ENCODE data around the gene XRCC4.

Gene XRCC4

GRCh38 chr5:83281658-83282057 lies 204.3 kb downstream of the XRCC4 start:
- no peak for DNase-seq

DNA sequence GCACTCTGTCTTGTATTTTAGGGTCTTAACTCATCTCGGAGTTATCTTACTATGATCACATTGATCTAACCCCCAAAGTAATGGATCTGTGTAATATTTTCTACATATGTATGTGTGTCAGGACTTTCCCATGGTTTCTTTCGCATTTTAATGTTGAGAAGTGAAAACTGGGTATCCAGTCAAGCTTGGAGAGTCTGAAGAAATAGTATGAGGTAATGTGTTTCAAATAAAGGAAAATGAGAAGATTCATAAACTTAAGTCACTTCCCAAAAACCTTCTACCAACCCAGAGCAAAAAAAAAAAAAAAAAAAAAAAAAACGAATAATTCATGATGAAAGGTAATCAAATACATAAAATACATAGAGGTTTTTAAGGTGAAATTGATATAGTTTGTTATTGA lies 206.4 kb downstream of the XRCC4 start:
- DNase-seq, result no peak

DNA sequence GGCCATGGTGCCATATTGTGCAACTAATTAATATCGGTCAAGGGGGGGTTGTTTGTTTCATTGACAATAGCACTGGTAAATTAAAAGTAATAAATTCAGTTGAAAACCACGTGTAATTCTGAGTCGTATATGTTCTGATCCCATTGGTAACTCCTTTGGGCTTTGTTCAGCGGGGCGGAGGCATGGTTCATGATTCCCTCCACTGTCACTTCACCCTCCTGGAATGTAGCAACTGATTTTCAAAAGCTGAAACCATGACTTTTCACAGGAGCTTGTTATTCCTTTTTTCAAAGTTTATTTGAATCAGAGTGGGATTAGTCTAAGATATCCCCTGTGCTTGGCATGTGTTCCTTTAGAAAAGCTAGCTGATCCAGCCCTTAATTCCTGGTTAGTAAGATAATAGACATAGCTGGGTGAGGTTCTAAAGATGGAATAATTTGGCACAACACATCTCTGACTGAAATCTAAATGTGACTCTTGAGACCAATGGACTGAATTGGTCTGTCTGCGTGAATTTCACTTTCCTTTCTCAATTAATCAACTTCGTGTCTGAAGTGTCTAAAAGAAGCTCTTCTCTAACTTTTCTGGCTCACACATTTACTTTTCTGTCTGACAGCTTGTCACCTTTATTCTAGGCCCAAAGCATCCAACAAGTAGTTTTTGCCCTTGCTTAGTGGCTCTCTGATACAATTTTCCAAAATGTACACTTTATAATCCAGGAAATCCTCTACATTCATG lies 208.5 kb downstream of the XRCC4 start:
- DNase-seq, result no peak

- no peak for DNase-seq
Measured at GRCh38 chr5:83294246-83294645, 216.9 kb downstream of the XRCC4 start.

GRCh38 chr5:83299353-83299752 lies 222.0 kb downstream of the XRCC4 start:
- no peak for DNase-seq

- DNase-seq, result peak; percentile 3
Measured at GRCh38 chr5:83306572-83307241, 229.4 kb downstream of the XRCC4 start.

DNA sequence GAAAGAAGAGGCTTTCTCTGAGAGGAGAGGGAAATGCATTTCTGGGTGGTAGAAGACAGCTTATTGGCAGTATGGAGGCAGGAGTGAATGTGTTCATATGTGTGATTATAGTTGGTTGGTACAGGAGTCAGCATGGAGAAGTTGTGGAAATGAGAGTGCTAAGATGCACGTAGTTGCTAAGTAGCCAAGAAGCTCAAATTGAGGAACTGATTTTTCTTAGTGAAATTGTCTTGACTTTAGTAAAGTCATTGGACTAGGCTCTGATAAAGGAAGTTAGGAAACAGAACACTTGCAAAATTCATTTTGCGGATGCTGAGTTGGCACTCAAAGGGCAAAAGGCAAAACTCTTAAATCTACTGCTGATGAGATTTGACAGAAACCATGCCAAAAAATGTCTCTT lies 235.3 kb downstream of the XRCC4 start:
- DNase-seq, result no peak

GRCh38 chr5:83313436-83313835 lies 236.1 kb downstream of the XRCC4 start:
- no peak for DNase-seq

- no peak for DNase-seq
Measured at GRCh38 chr5:83321483-83322055, 244.2 kb downstream of the XRCC4 start.

DNA sequence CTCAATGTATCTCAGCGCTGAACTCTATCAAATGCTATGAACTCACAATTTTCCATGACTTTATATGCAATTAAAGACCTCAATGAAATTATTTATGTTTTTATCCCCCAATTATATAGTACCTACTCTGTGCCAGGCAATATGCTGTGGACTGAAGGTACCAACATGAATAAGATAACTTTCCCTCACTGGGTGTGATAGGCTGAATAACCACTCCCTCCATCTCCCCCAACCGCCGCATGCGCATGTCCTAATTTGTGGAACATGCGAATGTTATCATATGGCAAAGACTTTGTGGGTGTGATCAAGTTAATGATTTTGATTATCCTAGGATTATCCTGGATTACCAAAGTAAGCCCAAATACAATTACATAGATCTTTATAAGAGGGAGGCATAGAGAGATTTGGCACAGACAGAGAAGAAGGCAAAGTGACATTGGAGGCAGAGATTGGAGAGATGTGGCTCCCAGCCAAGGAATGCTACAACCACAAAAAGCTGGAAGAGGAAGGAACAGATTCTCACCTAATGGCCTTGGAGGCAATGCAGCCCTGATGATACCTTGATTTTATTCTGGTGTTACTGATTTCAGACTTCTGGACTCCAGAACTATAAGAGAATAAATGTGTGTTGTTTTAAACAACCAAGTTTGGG lies 245.1 kb downstream of the XRCC4 start:
- DNase-seq, result no peak

DNA sequence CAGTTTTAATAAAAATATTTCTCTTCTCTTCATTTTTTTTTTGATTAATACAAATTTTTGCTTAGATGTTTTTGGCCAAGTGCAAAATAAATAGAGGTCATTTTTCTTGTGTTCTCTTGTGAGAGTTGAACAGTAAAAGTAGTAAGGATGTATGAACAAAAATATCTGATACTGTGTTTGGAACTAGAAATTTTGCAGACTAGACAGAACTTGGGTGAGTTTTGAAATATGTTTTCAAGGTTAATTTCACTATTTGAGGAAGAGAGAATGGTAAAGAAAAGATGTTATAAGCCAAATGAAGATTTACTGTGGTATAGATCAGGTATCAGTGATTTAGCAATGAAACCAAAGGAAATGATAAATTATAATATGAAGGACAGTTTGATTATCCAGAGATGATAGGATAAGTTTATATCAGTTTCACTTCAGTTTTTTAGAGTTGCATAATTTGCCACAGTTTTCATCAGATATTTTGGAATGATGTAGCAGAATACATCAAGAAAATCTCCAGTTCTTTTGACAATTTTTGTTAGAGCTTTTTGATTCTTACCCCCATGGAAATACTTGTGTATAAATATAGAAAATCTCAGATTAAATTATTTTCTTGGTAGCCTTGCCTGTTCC lies 246.3 kb downstream of the XRCC4 start:
- no peak for DNase-seq

GRCh38 chr5:83331842-83332241 lies 254.5 kb downstream of the XRCC4 start:
- no peak for DNase-seq

DNA sequence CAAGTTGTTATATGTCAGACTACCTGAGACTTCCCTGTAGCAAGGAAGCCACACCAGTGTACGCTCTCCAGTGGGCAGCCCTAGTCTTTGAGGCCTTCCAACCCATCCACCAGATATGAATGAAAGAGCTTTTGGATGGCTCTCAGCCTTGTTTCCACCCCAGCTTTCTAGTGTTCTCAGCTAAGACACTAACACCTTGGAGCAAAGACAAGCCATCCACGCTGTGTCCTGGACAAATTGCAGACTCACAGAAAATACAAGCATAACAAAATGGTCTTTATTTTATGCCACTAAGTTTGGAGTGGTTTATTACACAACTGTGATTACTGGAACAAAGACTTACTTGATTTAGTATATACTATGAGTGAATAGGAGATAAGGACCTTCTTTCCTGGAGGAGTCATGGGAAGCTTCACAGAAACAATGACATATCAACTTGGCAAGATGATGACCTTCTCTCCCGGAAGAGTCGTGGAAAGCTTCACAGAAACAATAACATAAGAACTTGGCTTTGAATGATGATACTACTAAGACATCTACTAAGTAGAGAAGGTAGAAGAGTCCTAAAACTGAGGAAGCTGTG lies 260.2 kb downstream of the XRCC4 start:
- no peak for DNase-seq

DNA sequence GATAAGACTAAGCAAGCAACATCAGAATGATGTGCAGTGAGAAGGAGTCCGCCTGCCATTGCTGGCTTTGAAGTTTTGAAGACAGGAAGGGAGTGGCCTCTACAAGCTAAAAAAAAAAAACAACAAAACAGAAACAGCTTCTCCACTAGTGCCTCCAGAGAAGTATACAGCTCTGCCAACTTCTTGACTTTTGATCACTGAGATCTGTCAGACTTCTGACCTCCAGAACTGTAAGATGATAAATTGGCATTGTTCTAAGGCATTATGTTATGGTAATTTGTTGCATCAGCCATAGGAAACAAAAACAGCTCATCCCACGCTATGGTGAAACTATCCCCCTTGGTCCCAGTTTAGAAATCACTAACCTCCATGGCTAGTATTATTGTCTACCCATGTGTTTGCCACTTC lies 263.2 kb downstream of the XRCC4 start:
- DNase-seq, result no peak

- no peak for DNase-seq
Measured at GRCh38 chr5:83341815-83342334, 264.5 kb downstream of the XRCC4 start.

- DNase-seq, result no peak
Measured at GRCh38 chr5:83342465-83342864, 265.1 kb downstream of the XRCC4 start.

GRCh38 chr5:83343299-83343698 lies 266.0 kb downstream of the XRCC4 start:
- DNase-seq, result no peak

GRCh38 chr5:83345423-83345822 lies 268.1 kb downstream of the XRCC4 start:
- no peak for DNase-seq

DNA sequence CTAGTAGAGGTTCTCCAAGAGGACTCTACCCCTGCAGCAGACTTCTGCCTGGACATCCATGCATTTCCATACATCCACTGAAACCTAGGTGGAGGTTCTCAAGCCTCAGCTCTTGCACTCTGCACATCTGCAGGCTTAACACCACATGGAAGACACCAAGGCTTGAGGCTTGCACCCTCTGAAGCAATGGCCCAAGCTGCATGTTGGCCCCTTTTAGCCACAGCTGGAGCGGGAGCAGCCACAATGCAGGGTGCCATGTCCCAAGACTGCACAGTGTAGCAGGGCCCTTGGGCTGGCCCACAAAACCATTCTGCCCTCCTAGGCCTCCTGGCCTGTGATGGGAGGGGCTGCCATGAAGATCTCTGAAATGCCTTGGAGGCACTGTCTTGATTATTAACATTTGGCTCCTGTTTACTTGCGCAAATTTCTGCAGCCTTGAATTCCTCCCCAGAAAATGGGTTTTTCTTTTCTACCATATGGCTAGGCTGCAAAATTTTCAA lies 271.0 kb downstream of the XRCC4 start:
- no peak for DNase-seq

- DNase-seq, result no peak
Measured at GRCh38 chr5:83353231-83353630, 275.9 kb downstream of the XRCC4 start.

DNA sequence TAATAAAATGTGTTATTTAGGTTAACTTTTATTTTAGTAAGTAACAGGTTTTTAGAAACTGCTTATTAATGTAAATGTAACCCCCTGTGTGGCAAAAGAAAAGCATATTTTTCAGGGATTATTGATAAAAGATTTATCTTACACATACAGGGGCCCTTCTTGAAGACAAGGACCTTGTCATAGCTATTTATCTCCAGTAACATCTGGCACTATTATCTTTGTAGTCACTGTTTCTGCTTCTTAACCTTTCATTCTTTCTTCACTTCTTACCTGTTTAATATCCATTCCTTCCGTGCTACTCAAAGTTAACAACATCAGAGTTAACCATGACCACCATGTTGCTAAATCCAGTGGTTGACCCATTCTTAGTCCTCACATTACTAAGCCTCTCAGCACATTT lies 276.4 kb downstream of the XRCC4 start:
- no peak for DNase-seq

GRCh38 chr5:83354958-83355357 lies 277.6 kb downstream of the XRCC4 start:
- DNase-seq, result no peak

All from stimulated activated CD4-positive, alpha-beta T cell treated with anti-CD3 and anti-CD28 coated beads, Interleukin-15, amount 100 ng/mL, for 24 hours (primary cell).